ENCODE results near the gene SNX19. TPM values are rescaled to one million over a fixed set of nuclear protein-coding genes. Genes with fewer than 3 reads are reported as not detected.
"Not testable (repeated sequence)": the region's sequence is repeated elsewhere in the genome, so short reads cannot be mapped to it uniquely, and the experiment has no call there.

Gene SNX19
- polyA plus RNA-seq, 2 donors = 7.6 to 15.8 TPM

- not testable (repeated sequence) for H3K4me3 ChIP-seq (ENCODE audit: low read depth in 1 of 2, low read length in 2 of 2); H3K27me3 ChIP-seq (ENCODE audit: control insufficient read depth in 1 of 2, insufficient read depth in 2 of 2, low read length in 2 of 2); H3K36me3 ChIP-seq (ENCODE audit: control insufficient read depth in 2 of 2, insufficient read depth in 2 of 2, low read length in 1 of 2); H3K9me3 ChIP-seq (ENCODE audit: control insufficient read depth in 2 of 2, insufficient read depth in 1 of 2, low read depth in 1 of 2, low read length in 1 of 2); H3K4me1 ChIP-seq (ENCODE audit: control insufficient read depth in 2 of 2, insufficient read depth in 2 of 2, low read length in 1 of 2); H3K27ac ChIP-seq (ENCODE audit: low read depth in 2 of 2, low read length in 1 of 2)
- WGBS, 2 donors = 83 to 92% methylated on average over 2 of the region's 2 CpGs
Observed at GRCh38 chr11:130855707-130856106, 60.6 kb downstream of the SNX19 start.

- Histone ChIP-seq H3K9me3 (ENCODE audit: control insufficient read depth in 2 of 2, insufficient read depth in 1 of 2, low read depth in 1 of 2, low read length in 1 of 2) (peaks cover 0 to 1% of the 10 kb centered on the region in 2 donors), H3K36me3 (ENCODE audit: control insufficient read depth in 2 of 2, insufficient read depth in 2 of 2, low read length in 1 of 2) (no peaks in the 10 kb centered on the region), H3K27ac (ENCODE audit: low read depth in 2 of 2, low read length in 1 of 2) (no peak overlapping the region), H3K4me3 (ENCODE audit: low read depth in 1 of 2, low read length in 2 of 2) (no peak overlapping the region), H3K27me3 (ENCODE audit: control insufficient read depth in 1 of 2, insufficient read depth in 2 of 2, low read length in 2 of 2) (no peaks in the 10 kb centered on the region), H3K4me1 (ENCODE audit: control insufficient read depth in 2 of 2, insufficient read depth in 2 of 2, low read length in 1 of 2) (no peaks in the 10 kb centered on the region)
- 83 to 87% methylated on average over 4 of the region's 4 CpGs for WGBS, 2 donors
Observed at GRCh38 chr11:130854483-130854882, 61.8 kb downstream of the SNX19 start.

DNA sequence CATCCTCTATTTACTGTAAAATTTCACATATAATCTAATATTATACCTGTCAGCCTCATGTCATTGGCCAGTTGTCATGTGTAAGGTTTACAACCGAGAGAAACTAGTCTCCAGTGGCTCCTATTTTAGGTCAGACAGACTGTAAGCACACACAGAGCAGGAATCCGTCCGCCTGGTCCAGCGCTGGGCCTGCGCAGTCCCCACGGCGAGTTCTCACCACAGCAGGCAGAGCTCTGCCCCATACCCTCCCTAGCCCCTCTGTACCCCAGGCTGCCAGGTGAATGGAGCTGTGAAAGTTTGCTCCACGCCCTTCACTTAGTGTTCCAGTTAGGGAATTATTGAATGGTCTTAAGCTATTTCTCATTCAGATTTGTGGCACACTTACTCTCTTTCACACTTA lies 63.7 kb downstream of the SNX19 start:
- no peaks in the 10 kb centered on the region for H3K36me3 ChIP-seq (ENCODE audit: control insufficient read depth in 2 of 2, insufficient read depth in 2 of 2, low read length in 1 of 2)
- H3K4me1 ChIP-seq (ENCODE audit: control insufficient read depth in 2 of 2, insufficient read depth in 2 of 2, low read length in 1 of 2) = no peaks in the 10 kb centered on the region
- H3K27me3 ChIP-seq (ENCODE audit: control insufficient read depth in 1 of 2, insufficient read depth in 2 of 2, low read length in 2 of 2) = no peaks in the 10 kb centered on the region
- no peak overlapping the region for H3K4me3 ChIP-seq (ENCODE audit: low read depth in 1 of 2, low read length in 2 of 2)
- no peak overlapping the region for H3K27ac ChIP-seq (ENCODE audit: low read depth in 2 of 2, low read length in 1 of 2)
- WGBS, 2 donors = 77 to 80% methylated on average over 8 of the region's 8 CpGs
- peaks cover 0 to 1% of the 10 kb centered on the region in 2 donors for H3K9me3 ChIP-seq (ENCODE audit: control insufficient read depth in 2 of 2, insufficient read depth in 1 of 2, low read depth in 1 of 2, low read length in 1 of 2)

DNA sequence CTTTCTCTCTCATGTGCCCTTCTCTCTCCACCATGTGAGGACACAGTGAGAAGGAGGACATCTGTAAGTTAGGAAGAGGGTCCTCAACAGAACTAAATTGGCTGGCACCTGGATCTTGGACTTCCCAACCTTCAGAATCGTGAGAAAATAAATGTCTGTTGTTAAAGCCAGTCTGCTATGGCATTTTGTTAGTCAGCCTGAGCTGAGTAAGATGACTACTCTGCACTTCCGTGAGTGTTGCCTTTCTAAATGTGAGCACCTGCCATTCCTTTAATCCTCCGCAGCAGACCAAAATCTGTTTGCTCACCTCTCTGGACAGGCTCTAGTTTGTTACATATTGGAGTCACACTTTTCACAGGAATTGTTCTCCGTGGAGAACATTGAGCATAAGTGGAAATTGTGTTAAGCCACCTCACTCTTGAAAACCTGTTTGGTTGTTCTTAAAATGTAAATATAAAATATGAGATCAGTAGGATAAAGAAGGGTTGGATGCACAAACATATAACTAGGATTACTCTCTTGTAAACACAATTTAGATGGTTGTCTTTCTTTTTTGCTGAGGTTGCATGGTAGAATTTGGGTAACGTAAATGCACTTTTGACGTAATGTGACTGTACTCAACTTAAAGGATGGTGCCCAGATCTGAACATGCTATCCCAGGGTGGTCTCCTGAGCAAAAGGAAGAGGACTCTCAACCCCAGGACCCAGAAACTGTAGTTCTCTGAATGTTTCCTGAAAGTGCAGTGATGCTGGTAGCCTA lies 65.9 kb downstream of the SNX19 start:
- 88% methylated on average over 6 of the region's 6 CpGs for WGBS, 2 donors

GRCh38 chr11:130849215-130849568 lies 67.1 kb downstream of the SNX19 start:
- whole genome bisulfite sequencing, 2 donors = 32 to 73% methylated on average over 2 of the region's 2 CpGs
- no peak overlapping the region for H3K4me3 ChIP-seq (ENCODE audit: low read depth in 1 of 2, low read length in 2 of 2)
- no peaks in the 10 kb centered on the region for H3K27me3 ChIP-seq (ENCODE audit: control insufficient read depth in 1 of 2, insufficient read depth in 2 of 2, low read length in 2 of 2)
- no peaks in the 10 kb centered on the region for H3K36me3 ChIP-seq (ENCODE audit: control insufficient read depth in 2 of 2, insufficient read depth in 2 of 2, low read length in 1 of 2)
- peaks cover 0 to 1% of the 10 kb centered on the region in 2 donors for H3K9me3 ChIP-seq (ENCODE audit: control insufficient read depth in 2 of 2, insufficient read depth in 1 of 2, low read depth in 1 of 2, low read length in 1 of 2)
- peak overlapping the region; percentile 26 to 49 for H3K27ac ChIP-seq (ENCODE audit: low read depth in 2 of 2, low read length in 1 of 2)
- H3K4me1 ChIP-seq (ENCODE audit: control insufficient read depth in 2 of 2, insufficient read depth in 2 of 2, low read length in 1 of 2) = peaks cover 0 to 2% of the 10 kb centered on the region in 2 donors

More for the DNA sequence above, 65.9 kb downstream of the SNX19 start:
- Histone ChIP-seq H3K4me3 (ENCODE audit: low read depth in 1 of 2, low read length in 2 of 2) (no peak overlapping the region), H3K9me3 (ENCODE audit: control insufficient read depth in 2 of 2, insufficient read depth in 1 of 2, low read depth in 1 of 2, low read length in 1 of 2) (peaks cover 0 to 1% of the 10 kb centered on the region in 2 donors), H3K36me3 (ENCODE audit: control insufficient read depth in 2 of 2, insufficient read depth in 2 of 2, low read length in 1 of 2) (no peaks in the 10 kb centered on the region), H3K4me1 (ENCODE audit: control insufficient read depth in 2 of 2, insufficient read depth in 2 of 2, low read length in 1 of 2) (peaks cover 0 to 2% of the 10 kb centered on the region in 2 donors), H3K27me3 (ENCODE audit: control insufficient read depth in 1 of 2, insufficient read depth in 2 of 2, low read length in 2 of 2) (no peaks in the 10 kb centered on the region), H3K27ac (ENCODE audit: low read depth in 2 of 2, low read length in 1 of 2) (no peak overlapping the region)

GRCh38 chr11:130848361-130849214 lies 67.7 kb downstream of the SNX19 start:
- H3K27me3 ChIP-seq (ENCODE audit: control insufficient read depth in 1 of 2, insufficient read depth in 2 of 2, low read length in 2 of 2) = no peaks in the 10 kb centered on the region
- 58 to 65% methylated on average over 6 of the region's 6 CpGs for WGBS, 2 donors
- peak overlapping the region; percentile 26 to 49 for H3K27ac ChIP-seq (ENCODE audit: low read depth in 2 of 2, low read length in 1 of 2)

DNA sequence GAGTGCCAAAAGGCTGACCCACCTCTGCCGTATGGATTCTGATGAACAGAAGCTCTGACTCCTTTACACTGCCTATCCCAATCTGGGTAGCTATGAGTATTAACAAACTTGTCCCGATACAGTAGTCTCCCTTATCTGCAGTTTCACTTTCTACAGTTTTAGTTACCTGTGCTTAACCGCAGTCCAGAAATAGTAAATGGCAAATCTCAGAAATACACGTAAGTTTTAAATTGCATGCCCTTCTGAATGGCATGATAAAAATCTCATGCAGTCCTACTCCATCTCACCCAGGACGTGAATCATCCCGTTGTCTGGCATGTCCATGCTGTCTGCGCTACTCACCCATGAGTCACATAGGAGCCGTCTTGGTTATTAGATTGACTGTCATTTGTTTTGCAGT lies 68.8 kb downstream of the SNX19 start:
- peaks cover 0 to 2% of the 10 kb centered on the region in 2 donors for H3K4me1 ChIP-seq (ENCODE audit: control insufficient read depth in 2 of 2, insufficient read depth in 2 of 2, low read length in 1 of 2)
- H3K4me3 ChIP-seq (ENCODE audit: low read depth in 1 of 2, low read length in 2 of 2) = no peak overlapping the region
- no peak overlapping the region for H3K27ac ChIP-seq (ENCODE audit: low read depth in 2 of 2, low read length in 1 of 2)
- H3K27me3 ChIP-seq (ENCODE audit: control insufficient read depth in 1 of 2, insufficient read depth in 2 of 2, low read length in 2 of 2) = no peaks in the 10 kb centered on the region
- 51 to 58% methylated on average over 8 of the region's 8 CpGs for whole genome bisulfite sequencing, 2 donors
- H3K9me3 ChIP-seq (ENCODE audit: control insufficient read depth in 2 of 2, insufficient read depth in 1 of 2, low read depth in 1 of 2, low read length in 1 of 2) = peaks cover 0 to 1% of the 10 kb centered on the region in 2 donors
- H3K36me3 ChIP-seq (ENCODE audit: control insufficient read depth in 2 of 2, insufficient read depth in 2 of 2, low read length in 1 of 2) = no peaks in the 10 kb centered on the region

More at GRCh38 chr11:130848361-130849214, 67.7 kb downstream of the SNX19 start:
- Histone ChIP-seq H3K4me3 (ENCODE audit: low read depth in 1 of 2, low read length in 2 of 2) (no peak overlapping the region), H3K9me3 (ENCODE audit: control insufficient read depth in 2 of 2, insufficient read depth in 1 of 2, low read depth in 1 of 2, low read length in 1 of 2) (peaks cover 0 to 1% of the 10 kb centered on the region in 2 donors), H3K36me3 (ENCODE audit: control insufficient read depth in 2 of 2, insufficient read depth in 2 of 2, low read length in 1 of 2) (no peaks in the 10 kb centered on the region), H3K4me1 (ENCODE audit: control insufficient read depth in 2 of 2, insufficient read depth in 2 of 2, low read length in 1 of 2) (peaks cover 0 to 2% of the 10 kb centered on the region in 2 donors)

DNA sequence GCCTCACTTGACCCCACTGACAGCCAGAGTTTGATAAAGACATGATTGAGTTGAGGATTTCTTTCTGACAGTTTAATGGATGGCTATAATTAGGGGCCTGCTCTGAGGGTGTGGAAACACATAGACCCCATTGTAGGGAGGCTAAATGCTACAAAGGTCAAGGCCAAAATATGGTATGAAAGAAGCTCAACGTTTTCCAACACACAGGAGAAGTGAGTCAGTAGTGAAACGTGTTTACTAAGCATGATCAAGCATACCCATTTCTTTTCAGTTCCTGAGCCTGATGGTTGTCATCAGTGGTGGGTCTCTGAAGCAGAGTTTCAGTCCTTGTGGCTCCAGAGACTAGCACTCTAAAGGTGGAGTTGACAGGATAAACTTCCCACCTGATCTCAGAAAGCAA lies 69.7 kb downstream of the SNX19 start:
- Histone ChIP-seq H3K27me3 (ENCODE audit: control insufficient read depth in 1 of 2, insufficient read depth in 2 of 2, low read length in 2 of 2) (no peaks in the 10 kb centered on the region), H3K27ac (ENCODE audit: low read depth in 2 of 2, low read length in 1 of 2) (no peak overlapping the region), H3K4me1 (ENCODE audit: control insufficient read depth in 2 of 2, insufficient read depth in 2 of 2, low read length in 1 of 2) (peaks cover 0 to 2% of the 10 kb centered on the region in 2 donors), H3K36me3 (ENCODE audit: control insufficient read depth in 2 of 2, insufficient read depth in 2 of 2, low read length in 1 of 2) (no peaks in the 10 kb centered on the region), H3K4me3 (ENCODE audit: low read depth in 1 of 2, low read length in 2 of 2) (no peak overlapping the region), H3K9me3 (ENCODE audit: control insufficient read depth in 2 of 2, insufficient read depth in 1 of 2, low read depth in 1 of 2, low read length in 1 of 2) (peaks cover 0 to 1% of the 10 kb centered on the region in 2 donors)
- 28 to 30% methylated on average over 2 of the region's 2 CpGs for WGBS, 2 donors

DNA sequence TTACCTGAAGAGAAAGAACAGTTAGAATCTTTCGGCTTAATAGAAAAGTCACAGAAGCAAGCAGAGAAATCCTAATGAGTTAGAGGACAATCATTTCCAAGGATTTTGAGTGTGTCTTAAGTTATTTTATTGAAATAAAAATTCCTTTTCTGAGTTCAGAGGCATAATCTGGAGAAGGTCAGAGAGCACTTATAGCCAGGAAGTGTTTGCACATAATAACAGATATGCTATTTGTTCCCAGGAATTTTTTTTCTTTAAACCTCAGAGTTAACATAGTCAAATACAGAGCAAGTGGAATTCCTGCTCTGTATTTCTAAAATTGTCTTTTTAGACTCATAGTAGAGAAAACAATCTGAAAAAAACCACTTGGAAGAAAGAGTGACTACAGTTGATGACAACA lies 74.3 kb downstream of the SNX19 start:
- no peaks in the 10 kb centered on the region for H3K9me3 ChIP-seq (ENCODE audit: control insufficient read depth in 2 of 2, insufficient read depth in 1 of 2, low read depth in 1 of 2, low read length in 1 of 2)
- no peak overlapping the region for H3K27ac ChIP-seq (ENCODE audit: low read depth in 2 of 2, low read length in 1 of 2)
- WGBS, 2 donors = 87 to 99% methylated on average over 1 of the region's 1 CpG
- H3K27me3 ChIP-seq (ENCODE audit: control insufficient read depth in 1 of 2, insufficient read depth in 2 of 2, low read length in 2 of 2) = no peaks in the 10 kb centered on the region
- H3K4me1 ChIP-seq (ENCODE audit: control insufficient read depth in 2 of 2, insufficient read depth in 2 of 2, low read length in 1 of 2) = peaks cover 0 to 2% of the 10 kb centered on the region in 2 donors
- H3K4me3 ChIP-seq (ENCODE audit: low read depth in 1 of 2, low read length in 2 of 2) = no peak overlapping the region
- H3K36me3 ChIP-seq (ENCODE audit: control insufficient read depth in 2 of 2, insufficient read depth in 2 of 2, low read length in 1 of 2) = no peaks in the 10 kb centered on the region

All from esophagus (tissue), 2 donors.